HUES64 (cell line): ENCODE measurements around the gene CXCL16.
A peak's percentile ranks its signal among the peaks of the same experiment; 100 is the strongest.

Experiments used
- H3K27ac ChIP-seq: 2 replicates; pipeline ENCODE4 v1.7.0; 2013; ENCODE audit warnings: low read depth, low read length, inconsistent platforms
- H3K27me3 ChIP-seq: 2 replicates; pipeline ENCODE4 v1.6.1; 2013; ENCODE audit warnings: mild to moderate bottlenecking, low read length; ENCODE audit not compliant: insufficient read depth
- H3K36me3 ChIP-seq: 2 replicates; pipeline ENCODE4 v1.6.1; 2013; ENCODE audit warnings: mild to moderate bottlenecking, low read length; ENCODE audit not compliant: insufficient read depth
- H3K4me1 ChIP-seq: 2 replicates; pipeline ENCODE4 v1.6.1; 2013; ENCODE audit warnings: mild to moderate bottlenecking, low read length, moderate library complexity; ENCODE audit not compliant: insufficient read depth
- H3K4me3 ChIP-seq: 2 replicates; pipeline ENCODE4 v1.5.1; 2013; ENCODE audit warnings: mild to moderate bottlenecking, low read length, moderate library complexity
- H3K9ac ChIP-seq: 2 replicates; pipeline ENCODE4 v1.6.1; 2013; ENCODE audit warnings: mild to moderate bottlenecking, low read depth, low read length
- H3K9me3 ChIP-seq: 2 replicates; pipeline ENCODE4 v1.6.1; 2013; ENCODE audit warnings: low read depth, low read length; ENCODE audit not compliant: insufficient read depth
- WGBS: fragments of 150-250, 120-280 bp; methylation state at CpG from one replicate; pipeline ENCODE4 v1.1.7; 2013; ENCODE audit warnings: missing lambda C conversion rate; 5-methylcytosine and 5-hydroxymethylcytosine counted together

CXCL16 gene

DNA sequence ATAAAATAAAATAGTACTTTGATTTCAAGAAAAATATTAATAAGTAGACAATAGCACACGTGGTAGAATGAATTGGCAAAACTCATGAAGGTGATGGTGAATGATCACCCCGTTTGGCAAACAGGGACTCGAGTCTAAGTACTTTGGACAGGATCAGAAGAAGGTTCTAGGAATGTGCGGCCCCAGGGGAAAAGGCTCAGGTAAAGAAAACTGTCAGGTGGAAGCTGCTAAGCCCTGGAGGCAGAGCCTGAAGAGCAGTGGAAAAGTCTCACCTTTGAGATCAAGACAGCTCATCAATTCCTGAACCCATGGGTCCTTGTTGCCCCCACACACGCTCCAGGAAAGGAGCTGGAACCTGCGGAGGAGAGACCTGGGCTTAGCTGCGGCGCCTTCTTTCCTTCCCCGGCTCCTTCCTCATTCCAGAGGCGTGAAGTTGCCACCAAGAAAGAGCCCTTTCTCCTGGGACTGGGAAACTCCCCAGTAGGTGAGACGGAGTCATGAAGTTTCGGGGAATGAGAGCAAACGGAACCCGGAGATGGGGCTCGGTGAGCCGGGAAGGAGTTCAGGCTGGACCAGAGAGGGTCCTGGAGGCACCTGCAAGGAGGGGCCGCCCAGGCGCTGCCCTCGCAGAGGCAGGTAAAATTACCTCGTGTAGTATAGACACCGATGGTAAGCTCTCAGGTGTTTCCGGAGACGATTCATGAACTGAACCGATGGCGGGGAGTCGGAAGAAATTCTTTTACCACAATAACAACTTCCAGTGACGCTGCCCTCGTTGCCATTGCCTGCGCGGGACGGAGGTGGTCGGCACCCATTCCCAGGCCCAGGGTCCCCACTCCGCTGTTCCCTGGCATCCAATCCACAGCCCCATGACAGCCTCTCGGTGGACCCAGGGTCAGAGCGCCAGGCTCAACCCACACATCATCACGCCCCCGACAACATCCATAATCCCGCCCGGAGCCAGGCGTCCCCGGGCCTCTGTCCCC, 1.3 kb downstream of the CXCL16 start:
- Histone ChIP-seq H3K27ac (no peak overlapping the region), H3K4me1 (no peaks in the 10 kb centered on the region), H3K36me3 (peaks cover 1% of the 10 kb centered on the region; the same call in 1 of the 2 replicates), H3K27me3 (peaks cover 83% of the 10 kb centered on the region), H3K4me3 (peak overlapping the region; percentile 56), H3K9ac (peak overlapping the region; percentile 49; the same call in 1 of the 2 replicates), H3K9me3 (no peaks in the 10 kb centered on the region)
- WGBS: 12% methylated on average over 41 of the region's 41 CpGs

DNA sequence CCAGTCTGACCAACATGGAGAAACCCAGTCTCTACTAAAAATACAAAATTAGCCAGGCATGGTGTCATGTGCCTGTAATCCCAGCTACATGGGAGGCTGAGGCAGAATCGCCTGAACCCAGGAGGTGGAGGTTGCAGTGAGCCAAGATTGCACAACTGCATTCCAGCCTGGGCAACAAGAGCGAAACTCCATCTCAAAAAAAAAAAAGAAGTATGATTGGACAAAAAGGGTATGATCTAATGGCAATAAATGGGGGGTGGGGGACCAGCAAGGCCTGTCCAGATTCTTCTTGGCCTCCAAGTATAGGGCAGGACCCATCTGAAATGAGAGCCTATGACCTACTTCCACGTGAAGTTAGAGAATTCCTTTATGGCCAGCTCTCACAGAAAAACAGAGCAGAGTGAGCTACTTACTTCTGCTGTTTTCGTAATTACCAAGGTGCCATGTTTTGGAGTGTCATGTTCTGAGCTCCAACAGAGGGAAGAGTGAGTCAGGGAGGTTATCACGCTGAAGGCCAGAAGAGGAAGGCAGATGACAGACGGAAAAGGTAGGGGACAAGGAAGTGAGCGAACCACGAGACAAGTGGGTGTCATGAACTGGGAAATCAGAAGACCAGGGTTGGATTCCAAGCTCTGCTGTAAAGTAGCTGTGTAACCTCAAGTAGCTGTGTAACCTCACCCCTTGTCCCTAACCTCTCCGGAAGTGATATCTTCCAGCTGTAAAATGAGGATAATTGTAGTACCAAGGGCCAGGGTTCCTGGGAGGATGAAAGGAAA, 3.7 kb downstream of the CXCL16 start:
- Histone ChIP-seq H3K9me3 (no peaks in the 10 kb centered on the region), H3K4me1 (no peaks in the 10 kb centered on the region), H3K9ac (no peak overlapping the region), H3K27ac (no peak overlapping the region), H3K27me3 (peaks cover 59% of the 10 kb centered on the region), H3K4me3 (no peak overlapping the region), H3K36me3 (peaks cover 7% of the 10 kb centered on the region)
- WGBS: 79% methylated on average over 9 of the region's 9 CpGs

DNA sequence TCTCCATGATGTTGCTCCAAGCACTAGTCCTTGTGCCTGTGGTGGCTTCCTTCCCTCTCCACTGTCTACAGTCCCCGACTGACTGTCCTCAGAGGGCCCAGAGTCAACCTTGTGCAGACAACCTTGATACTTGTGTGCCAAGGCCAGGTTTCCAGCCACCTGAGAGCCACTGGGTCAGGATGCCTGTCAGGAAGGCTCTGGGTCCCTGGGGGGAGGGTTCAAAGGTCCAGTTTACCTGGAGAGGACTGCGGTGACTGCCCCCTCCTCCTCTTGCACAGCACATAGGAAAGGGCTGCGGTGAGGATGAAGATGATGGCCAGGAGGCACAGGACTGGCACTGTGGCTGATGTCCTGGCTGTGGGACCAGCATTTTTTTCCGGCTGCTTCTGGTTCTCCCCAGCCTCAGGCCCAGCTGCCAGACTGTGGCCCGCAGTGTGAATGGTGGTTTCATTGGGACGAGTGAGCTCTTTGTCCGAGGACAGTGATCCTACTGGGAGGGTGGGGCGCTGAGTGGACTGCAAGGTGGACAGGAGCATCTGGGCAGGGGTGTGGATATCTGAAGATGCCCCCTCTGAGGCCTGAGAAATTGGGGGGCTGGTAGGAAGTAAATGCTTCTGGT, 4.8 kb downstream of the CXCL16 start:
- no peaks in the 10 kb centered on the region for H3K9me3 ChIP-seq
- WGBS: 88% methylated on average over 8 of the region's 8 CpGs
- H3K9ac ChIP-seq: no peak overlapping the region
- no peak overlapping the region for H3K27ac ChIP-seq
- no peak overlapping the region for H3K4me3 ChIP-seq
- H3K27me3 ChIP-seq: peaks cover 48% of the 10 kb centered on the region
- peaks cover 7% of the 10 kb centered on the region for H3K36me3 ChIP-seq
- no peaks in the 10 kb centered on the region for H3K4me1 ChIP-seq

DNA sequence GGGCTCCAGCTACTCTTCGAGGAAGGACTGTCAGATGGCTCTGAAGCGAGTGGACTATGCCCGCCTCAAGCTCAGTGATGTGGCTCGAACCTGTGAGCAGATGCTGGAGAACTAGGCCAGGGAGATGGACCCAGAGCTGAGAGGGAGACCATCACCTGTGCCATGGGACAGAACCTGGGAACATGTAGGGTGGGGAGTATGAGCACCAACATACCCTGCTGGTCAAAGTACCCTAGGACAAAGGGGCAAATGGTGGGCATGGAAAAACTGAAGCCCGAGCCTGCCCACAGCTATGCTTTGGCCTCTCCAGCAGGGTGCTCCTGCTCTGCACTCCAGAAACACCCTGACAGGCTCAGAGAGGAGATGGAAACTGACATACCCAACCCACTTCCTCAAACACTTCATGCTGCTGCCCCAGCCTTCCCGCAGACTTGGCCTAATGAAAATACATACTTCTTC, 6.6 kb downstream of the CXCL16 start:
- peaks cover 30% of the 10 kb centered on the region for H3K27me3 ChIP-seq
- no peaks in the 10 kb centered on the region for H3K4me1 ChIP-seq
- 91% methylated on average over 6 of the region's 6 CpGs for WGBS
- H3K9ac ChIP-seq: no peak overlapping the region
- H3K9me3 ChIP-seq: no peaks in the 10 kb centered on the region
- H3K36me3 ChIP-seq: peaks cover 7% of the 10 kb centered on the region
- H3K4me3 ChIP-seq: no peak overlapping the region
- H3K27ac ChIP-seq: no peak overlapping the region

DNA sequence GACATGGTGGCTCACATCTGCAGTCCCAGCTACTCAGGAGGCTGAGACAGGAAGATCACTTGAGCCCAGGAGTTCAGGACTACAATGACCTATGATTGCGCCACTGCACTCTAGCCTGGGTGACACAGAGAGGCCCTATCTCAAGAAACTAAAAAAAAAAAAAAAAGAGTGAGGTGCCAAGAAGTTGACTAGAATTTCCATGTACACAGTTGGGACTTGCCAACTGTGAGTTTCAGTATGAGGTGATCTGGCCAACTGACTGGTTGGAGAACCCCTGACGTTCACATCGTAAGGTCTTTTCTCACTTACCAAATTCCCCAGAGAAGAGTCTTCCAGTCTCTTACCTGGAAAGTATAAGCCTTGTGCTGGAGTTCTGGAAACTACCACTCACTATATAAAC, 11.6 kb downstream of the CXCL16 start:
- Histone ChIP-seq H3K9ac (no peak overlapping the region), H3K27ac (no peak overlapping the region), H3K4me3 (no peak overlapping the region), H3K9me3 (no peaks in the 10 kb centered on the region), H3K4me1 (no peaks in the 10 kb centered on the region), H3K27me3 (no peaks in the 10 kb centered on the region), H3K36me3 (peaks cover 3% of the 10 kb centered on the region; the same call in 1 of the 2 replicates)
- WGBS: 82% methylated on average over 2 of the region's 3 CpGs

DNA sequence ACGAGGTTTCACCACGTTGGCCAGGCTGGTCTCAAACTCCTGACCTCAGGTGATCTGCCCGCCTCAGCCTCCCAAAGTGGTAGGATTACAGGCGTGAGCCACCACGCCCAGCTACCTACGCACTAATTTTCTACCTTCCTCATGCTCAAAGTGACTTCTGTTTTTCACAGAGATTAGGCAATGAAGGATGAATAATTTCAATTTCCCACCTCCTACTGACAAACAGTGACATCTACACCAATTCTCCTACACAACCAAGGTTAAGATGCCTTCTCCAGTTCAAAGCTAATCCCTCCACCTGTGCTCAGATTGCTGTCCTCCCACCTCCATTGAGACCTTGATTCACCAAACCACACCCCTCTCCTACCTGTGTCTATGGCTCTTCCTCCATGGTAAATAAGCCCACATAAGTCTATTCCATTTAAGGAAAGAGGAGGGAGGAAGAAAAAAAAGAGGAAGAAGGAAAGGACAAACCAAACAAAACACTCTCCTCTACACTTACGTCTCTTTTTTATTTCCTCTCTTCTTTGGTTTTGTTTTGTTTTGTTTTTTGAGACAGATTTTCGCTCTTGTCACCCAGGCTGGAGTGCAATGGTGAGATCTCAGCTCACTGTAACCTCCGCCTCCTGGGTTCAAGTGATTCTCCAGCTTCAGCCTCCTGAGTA, 13.9 kb downstream of the CXCL16 start:
- H3K9me3 ChIP-seq: no peaks in the 10 kb centered on the region
- WGBS: 90% methylated on average over 8 of the region's 9 CpGs
- no peak overlapping the region for H3K4me3 ChIP-seq
- H3K27ac ChIP-seq: no peak overlapping the region
- H3K4me1 ChIP-seq: no peaks in the 10 kb centered on the region
- H3K27me3 ChIP-seq: no peaks in the 10 kb centered on the region
- H3K36me3 ChIP-seq: peaks cover 3% of the 10 kb centered on the region; the same call in 1 of the 2 replicates
- H3K9ac ChIP-seq: no peak overlapping the region

GRCh38 chr17:4724650-4725049, 15.1 kb downstream of the CXCL16 start:
- H3K27me3 ChIP-seq: no peaks in the 10 kb centered on the region
- peaks cover 11% of the 10 kb centered on the region for H3K36me3 ChIP-seq
- H3K4me3 ChIP-seq: no peak overlapping the region
- 90% methylated on average over 5 of the region's 5 CpGs for WGBS
- no peak overlapping the region for H3K27ac ChIP-seq
- no peaks in the 10 kb centered on the region for H3K4me1 ChIP-seq
- H3K9ac ChIP-seq: no peak overlapping the region
- H3K9me3 ChIP-seq: no peaks in the 10 kb centered on the region

GRCh38 chr17:4722678-4723240, 17.0 kb downstream of the CXCL16 start:
- no peak overlapping the region for H3K9ac ChIP-seq
- H3K9me3 ChIP-seq: no peaks in the 10 kb centered on the region
- no peaks in the 10 kb centered on the region for H3K27me3 ChIP-seq
- H3K36me3 ChIP-seq: peaks cover 29% of the 10 kb centered on the region
- 92% methylated on average over 16 of the region's 16 CpGs for WGBS
- H3K4me1 ChIP-seq: no peaks in the 10 kb centered on the region
- no peak overlapping the region for H3K27ac ChIP-seq
- H3K4me3 ChIP-seq: no peak overlapping the region

DNA sequence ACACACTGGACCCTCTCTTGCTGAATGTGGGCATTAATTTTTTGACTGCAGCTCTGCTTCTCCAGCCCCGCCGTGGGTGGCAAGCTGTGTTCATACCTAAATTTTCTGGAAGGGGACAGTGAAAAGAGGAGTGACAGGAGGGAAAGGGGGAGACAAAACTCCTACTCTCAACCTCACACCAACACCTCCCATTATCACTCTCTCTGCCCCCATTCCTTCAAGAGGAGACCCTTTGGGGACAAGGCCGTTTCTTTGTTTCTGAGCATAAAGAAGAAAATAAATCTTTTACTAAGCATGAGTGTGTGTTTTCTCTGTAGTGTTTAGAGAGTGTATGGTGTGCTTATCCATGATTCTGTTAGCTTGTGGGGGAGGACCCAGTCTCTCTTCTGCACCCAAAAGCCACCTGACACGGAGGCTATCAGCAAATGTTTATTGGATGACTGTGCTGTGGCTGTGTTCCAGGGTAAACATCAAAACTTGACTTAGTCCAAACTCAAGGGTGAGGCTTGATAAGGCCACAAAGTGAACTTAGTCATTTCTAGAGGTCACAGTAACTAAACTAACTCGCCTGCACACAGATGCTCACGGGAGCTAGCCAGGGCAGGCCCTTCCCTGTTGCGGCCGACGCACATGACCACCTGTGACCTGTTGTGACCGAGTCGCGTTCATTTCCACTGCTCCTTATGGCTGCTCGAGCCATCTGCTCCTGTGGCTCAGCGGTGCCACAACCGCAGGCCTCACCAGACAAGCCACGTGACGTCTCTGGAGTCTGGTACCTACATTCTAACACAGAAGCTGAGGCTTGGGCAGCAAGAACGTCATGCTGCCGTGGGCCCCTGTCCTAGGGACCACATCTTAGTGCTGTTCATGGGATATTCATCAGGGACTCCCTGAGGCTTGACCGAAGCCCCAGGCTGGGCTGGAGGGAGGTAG, 18.3 kb downstream of the CXCL16 start:
- no peaks in the 10 kb centered on the region for H3K4me1 ChIP-seq
- no peak overlapping the region for H3K4me3 ChIP-seq
- 89% methylated on average over 20 of the region's 20 CpGs for WGBS
- no peaks in the 10 kb centered on the region for H3K9me3 ChIP-seq
- no peak overlapping the region for H3K27ac ChIP-seq
- peaks cover 42% of the 10 kb centered on the region for H3K36me3 ChIP-seq
- H3K9ac ChIP-seq: no peak overlapping the region
- H3K27me3 ChIP-seq: no peaks in the 10 kb centered on the region
